ENCODE measurements around the gene SEC14L2. TPM values are rescaled to one million over a fixed set of nuclear protein-coding genes. Genes with fewer than 3 reads are reported as not detected.
"Not testable (repeated sequence)": the region's sequence is repeated elsewhere in the genome, so short reads cannot be mapped to it uniquely, and the experiment has no call there.

SEC14L2 gene
- total RNA-seq, 1 experiment from 2014 or later: 3.9 TPM

- no peak for TF ChIP-seq MLX (CRISPR knock-in tag; IDR thresholded peaks at IDR 0.05)
- no peak for TF ChIP-seq ZBTB21 (CRISPR knock-in tag; IDR thresholded peaks at IDR 0.05; ENCODE audit: borderline replicate concordance)
- TF ChIP-seq JAZF1 (CRISPR knock-in tag; IDR thresholded peaks at IDR 0.05): no peak
- no peak for TF ChIP-seq MAX (CRISPR knock-in tag; IDR thresholded peaks at IDR 0.05)
- no peak for TF ChIP-seq NFATC4 (CRISPR knock-in tag; IDR thresholded peaks at IDR 0.05)
- no peak for TF ChIP-seq ARID4B (CRISPR knock-in tag; IDR thresholded peaks at IDR 0.05; ENCODE audit: borderline replicate concordance)
- TF ChIP-seq PREB (CRISPR knock-in tag; IDR thresholded peaks at IDR 0.05; ENCODE audit: borderline replicate concordance): no peak
Measured at GRCh38 chr22:30402028-30402765, 5.4 kb downstream of the SEC14L2 start (continued).

GRCh38 chr22:30402766-30403104 lies 5.9 kb downstream of the SEC14L2 start:
- not testable (repeated sequence) for H3K9me3 Mint-ChIP-seq; H3K4me3 Mint-ChIP-seq; DNase-seq (ENCODE audit: low spot score); ATAC-seq; H3K36me3 Mint-ChIP-seq; H3K27ac Mint-ChIP-seq
- ChIA-PET POLR2A (interaction anchor here (0.6 to 2.1 kb wide), 2 partner anchors 21 to 967 kb away, joined by 3 to 6 read pairs; no protein-coding TSS in a partner anchor), CTCF (interaction anchor here (0.8 to 1.4 kb wide), 5 partner anchors 15 to 350 kb away, joined by 3 to 8 read pairs (median 6); partner anchors contain the start of gene RNF215)
- peaks cover 21% of the 10 kb centered on the region for H3K4me1 Mint-ChIP-seq
- H3K27me3 Mint-ChIP-seq (ENCODE audit: low read depth): peaks cover 41% of the 10 kb centered on the region
- peak; percentile 86; the same call in 1 of the 2 replicates for TF ChIP-seq ZNF121 (CRISPR knock-in tag; IDR thresholded peaks at IDR 0.05)

GRCh38 chr22:30404307-30404706 lies 7.5 kb downstream of the SEC14L2 start:
- Mint-ChIP-seq H3K4me1 (peaks cover 11% of the 10 kb centered on the region), H3K4me3 (no peak overlapping the region), H3K27ac (no peak overlapping the region), H3K36me3 (peaks cover 3% of the 10 kb centered on the region; the same call in 1 of the 2 replicates), H3K27me3 (ENCODE audit: low read depth) (peaks cover 26% of the 10 kb centered on the region), H3K9me3 (no peaks in the 10 kb centered on the region)
- DNase-seq (ENCODE audit: low spot score) (no peak), ATAC-seq (no peak)
- ChIA-PET CTCF (interaction anchor here (0.9 kb wide), 1 partner anchor 17 kb away, joined by 3 read pairs; no protein-coding TSS in a partner anchor), POLR2A (no interaction called here)
- no peak for TF ChIP-seq SMAD3 (CRISPR knock-in tag; IDR thresholded peaks at IDR 0.05; ENCODE audit: borderline replicate concordance)
- no peak for TF ChIP-seq NFYB (CRISPR knock-in tag; conservative IDR thresholded peaks at IDR 0.05; ENCODE audit: low read depth)
- no peak for TF ChIP-seq PREB (CRISPR knock-in tag; IDR thresholded peaks at IDR 0.05; ENCODE audit: borderline replicate concordance)

- Mint-ChIP-seq H3K36me3 (peaks cover 3% of the 10 kb centered on the region; the same call in 1 of the 2 replicates), H3K9me3 (no peaks in the 10 kb centered on the region), H3K27me3 (ENCODE audit: low read depth) (peaks cover 15% of the 10 kb centered on the region; the same call in 1 of the 2 replicates), H3K4me3 (no peak overlapping the region), H3K27ac (no peak overlapping the region), H3K4me1 (peaks cover 11% of the 10 kb centered on the region)
- DNase-seq (ENCODE audit: low spot score): no peak
- no peak for ATAC-seq
- CTCF ChIA-PET: interaction anchor here (0.8 to 1.8 kb wide), 4 partner anchors 17 to 21 kb away, joined by 3 to 4 read pairs (median 4); partner anchors contain the start of gene RNF215
- POLR2A ChIA-PET: interaction anchor here (0.6 to 1.6 kb wide), 2 partner anchors 18 to 278 kb away, joined by 4 to 5 read pairs; no protein-coding TSS in a partner anchor
- TF ChIP-seq OVOL2 (CRISPR knock-in tag; IDR thresholded peaks at IDR 0.05; ENCODE audit: borderline replicate concordance): no peak
- no peak for TF ChIP-seq ATF1 (CRISPR knock-in tag; IDR thresholded peaks at IDR 0.05)
- no peak for TF ChIP-seq PREB (CRISPR knock-in tag; IDR thresholded peaks at IDR 0.05; ENCODE audit: borderline replicate concordance)
- no peak for TF ChIP-seq SMAD3 (CRISPR knock-in tag; IDR thresholded peaks at IDR 0.05; ENCODE audit: borderline replicate concordance)
- TF ChIP-seq MYBL2 (CRISPR knock-in tag; IDR thresholded peaks at IDR 0.05): no peak
- TF ChIP-seq TEAD4 (CRISPR knock-in tag; IDR thresholded peaks at IDR 0.05): no peak
- no peak for TF ChIP-seq ESRRA (CRISPR knock-in tag; IDR thresholded peaks at IDR 0.05; ENCODE audit: borderline replicate concordance)
- no peak for TF ChIP-seq ATF2 (CRISPR knock-in tag; IDR thresholded peaks at IDR 0.05; ENCODE audit: borderline replicate concordance, low read depth)
Measured at GRCh38 chr22:30405731-30406130, 8.9 kb downstream of the SEC14L2 start.
